GM21825 (cell line): ENCODE measurements around the gene ZNF214.
"Not testable (repeated sequence)": the region's sequence is repeated elsewhere in the genome, so short reads cannot be mapped to it uniquely, and the experiment has no call there.

ENCODE experiments used
- ATAC-seq: cut with Tn5 transposase; IDR thresholded peaks from one replicate; pipeline ENCODE4 v1.9.1; 2021; ENCODE audit warnings: mild to moderate bottlenecking, moderate library complexity; ENCODE audit not compliant: unreplicated experiment

ZNF214 gene

DNA sequence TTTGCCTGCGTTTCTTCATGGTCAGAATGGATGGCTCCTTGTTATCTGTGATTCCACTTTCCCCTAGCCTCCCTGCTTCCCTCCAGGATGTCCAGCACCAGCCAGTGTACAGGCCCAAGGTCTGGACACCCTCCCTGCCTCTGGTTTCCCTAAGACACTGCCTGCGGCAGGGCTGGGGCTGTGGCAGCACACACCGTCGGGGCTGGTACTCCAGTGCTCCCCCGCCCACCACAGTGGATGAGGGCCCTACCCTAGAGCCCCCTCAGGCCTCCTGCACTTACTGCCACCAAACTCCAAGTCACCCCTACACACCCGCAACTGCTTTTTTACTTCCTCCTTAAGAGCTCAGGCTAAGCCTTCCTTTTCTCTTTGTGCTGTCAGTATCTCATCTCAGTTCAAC is 28.9 kb downstream of the ZNF214 start:
- no peak for ATAC-seq

DNA sequence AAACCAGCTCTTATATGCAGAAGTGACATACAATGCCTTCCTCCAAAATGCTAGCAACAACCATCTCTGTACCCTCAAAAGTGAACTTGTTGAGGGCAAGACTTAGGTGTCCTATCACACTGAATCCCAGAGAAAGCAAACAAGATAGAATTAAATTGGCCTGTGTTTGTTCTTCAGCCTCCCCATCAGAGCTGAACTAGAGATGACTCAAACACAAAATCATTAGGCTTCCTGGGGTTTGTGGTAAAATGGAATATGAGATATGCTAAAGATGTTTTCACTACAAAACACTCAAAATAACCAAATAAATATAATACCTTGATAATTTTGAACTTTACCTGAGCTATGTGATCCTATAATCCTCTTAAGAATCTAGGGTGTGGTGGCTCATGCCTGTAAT is 31.6 kb downstream of the ZNF214 start:
- no peak for ATAC-seq

DNA sequence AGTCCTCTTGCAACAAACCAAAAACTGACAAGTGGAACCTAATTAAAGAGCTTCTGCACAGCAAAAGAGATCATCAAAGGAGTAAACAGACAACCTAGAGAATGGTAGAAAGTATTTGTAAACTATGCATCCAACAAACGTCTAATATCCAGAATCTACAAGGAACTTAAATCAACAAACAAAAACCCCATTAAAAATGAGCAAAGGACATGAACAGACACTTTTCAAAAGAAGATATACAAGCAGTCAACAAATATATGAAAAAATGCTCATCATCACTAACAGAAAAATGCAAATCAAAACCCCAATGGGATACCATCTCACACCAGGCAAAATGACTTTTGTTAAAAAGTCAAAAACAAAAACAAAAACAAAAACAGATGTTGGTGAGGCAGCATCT is 33.7 kb downstream of the ZNF214 start:
- ATAC-seq = no peak

DNA sequence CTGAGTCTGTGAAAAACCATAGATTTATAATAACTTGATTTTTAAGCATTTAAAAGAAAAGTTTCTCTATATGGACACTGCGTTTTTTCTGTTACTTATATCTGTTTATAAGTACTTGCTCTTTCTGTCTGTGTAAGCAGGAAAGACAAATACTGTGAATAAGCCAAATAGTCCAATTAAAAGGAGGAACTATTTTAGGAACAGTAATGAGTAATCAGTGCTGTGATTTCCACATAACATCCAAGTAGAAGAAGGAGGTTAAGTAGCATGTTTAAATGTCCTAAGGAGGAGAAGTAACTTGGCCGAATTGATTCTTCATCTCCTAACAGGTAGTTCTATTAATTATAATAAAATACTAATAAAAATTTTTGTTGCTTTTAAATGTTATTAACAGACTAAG is 40.8 kb downstream of the ZNF214 start:
- ATAC-seq = no peak

DNA sequence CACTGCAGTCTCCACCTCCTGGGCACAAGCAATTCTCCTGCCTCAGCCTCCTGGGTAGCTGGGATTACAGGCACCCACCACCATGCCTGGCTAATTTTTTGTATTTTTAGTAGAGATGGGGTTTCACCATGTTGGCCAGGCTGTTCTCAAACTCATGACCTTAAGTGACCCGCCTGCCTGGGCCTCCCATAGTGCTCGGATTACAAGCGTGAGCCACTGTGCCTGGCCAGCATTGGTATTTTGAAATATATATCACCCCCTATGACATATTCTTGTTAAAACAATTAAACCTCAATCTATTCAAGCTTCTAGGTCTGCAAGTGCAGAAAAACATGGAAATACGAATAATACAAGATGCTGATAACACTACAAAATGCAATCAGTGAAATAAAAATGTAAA is 50.3 kb downstream of the ZNF214 start:
- not testable (repeated sequence) for ATAC-seq

DNA sequence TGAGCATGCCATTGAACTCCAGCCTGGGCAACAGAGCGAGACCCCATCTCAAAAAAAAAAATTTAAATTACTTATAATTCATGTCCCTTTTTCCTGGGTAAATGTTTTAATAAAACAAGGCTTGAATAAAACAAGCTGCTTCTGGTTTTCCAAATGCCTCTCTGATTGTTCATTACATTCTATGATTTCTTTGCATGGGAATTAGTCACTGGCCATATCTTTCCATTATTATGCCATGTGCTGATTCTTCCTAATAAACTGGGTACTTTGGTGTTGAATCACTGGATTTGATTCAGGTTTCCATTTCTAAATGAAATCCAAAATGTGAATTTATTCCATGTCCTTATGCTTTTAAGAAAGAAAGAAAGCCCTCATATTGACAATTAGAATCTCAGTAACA is 51.3 kb downstream of the ZNF214 start:
- ATAC-seq = no peak

DNA sequence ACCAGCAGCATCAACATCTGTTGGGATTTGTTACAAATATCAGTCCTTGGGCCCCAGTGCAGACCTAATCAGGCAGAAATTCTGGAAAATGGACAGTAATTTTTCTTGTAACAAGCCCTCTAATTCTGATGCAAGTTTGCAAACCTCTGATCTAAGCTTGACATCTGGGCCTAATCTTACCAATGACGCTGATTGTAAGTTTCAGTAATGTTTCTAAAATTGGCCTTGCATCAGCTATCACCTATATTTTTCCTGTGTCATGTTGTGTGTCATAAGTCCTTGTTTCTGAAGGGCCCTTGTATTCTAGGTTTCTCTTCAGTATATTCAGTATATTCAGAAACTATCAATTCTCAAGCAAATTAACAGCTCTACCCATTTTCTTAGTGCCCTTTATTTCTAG is 57.5 kb downstream of the ZNF214 start:
- ATAC-seq = no peak

DNA sequence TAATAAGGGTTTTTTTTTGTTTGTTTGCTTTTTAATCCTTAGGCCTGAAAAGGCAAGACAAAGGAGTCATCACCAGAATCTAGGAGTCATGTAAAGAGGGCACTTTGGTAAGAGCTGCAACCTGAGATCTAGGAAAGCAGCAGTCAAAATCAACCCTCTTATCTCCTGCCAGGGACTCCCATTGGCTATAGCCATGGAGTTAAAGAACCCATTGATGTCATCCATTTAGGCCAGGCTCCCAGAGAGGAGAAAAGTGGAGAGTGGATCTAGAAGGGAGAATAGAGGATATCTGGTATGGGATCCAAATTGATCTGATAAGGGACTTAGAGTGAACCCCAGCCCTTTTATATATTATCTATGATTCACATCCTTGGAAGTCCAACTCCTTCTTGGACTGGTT is 58.0 kb downstream of the ZNF214 start:
- no peak for ATAC-seq

DNA sequence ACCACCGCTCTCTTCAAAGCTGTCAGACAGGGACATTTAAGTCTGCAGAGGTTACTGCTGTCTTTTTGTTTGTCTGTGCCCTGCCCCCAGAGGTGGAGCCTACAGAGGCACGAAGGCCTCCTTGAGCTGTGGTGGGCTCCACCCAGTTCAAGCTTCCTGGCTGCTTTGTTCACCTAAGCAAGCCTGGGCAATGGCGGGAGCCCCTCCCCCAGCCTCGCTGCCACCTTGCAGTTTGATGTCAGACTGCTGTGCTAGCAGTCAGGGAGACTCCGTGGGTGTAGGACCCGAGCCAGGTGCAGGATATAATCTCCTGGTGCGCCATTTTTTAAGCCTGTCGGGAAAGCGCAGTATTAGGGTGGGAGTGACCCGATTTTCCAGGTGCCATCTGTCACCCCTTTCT is 65.9 kb downstream of the ZNF214 start:
- ATAC-seq = not testable (repeated sequence)
